Measurements from ENCODE around the gene DNAH6.

DNA sequence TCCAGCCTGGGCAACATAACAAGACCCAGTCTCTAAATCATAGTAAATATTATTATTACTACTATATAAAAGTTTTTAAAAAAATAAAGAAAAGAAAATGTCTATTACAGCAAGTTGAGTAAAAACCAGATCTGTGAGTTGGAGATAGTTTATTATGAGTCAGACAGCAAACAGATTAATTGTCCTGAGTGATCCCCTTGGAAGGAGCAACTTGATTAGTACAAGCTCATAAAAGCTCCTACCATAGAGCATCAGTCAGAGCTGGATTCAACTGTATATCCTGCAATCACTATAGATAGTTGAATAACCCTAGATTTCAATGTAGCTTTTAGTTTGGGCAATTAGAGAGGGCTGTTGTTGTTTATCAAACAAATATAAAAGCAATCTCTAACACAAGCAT, 280.5 kb downstream of the DNAH6 start:
- TF ChIP-seq POLR2A (IDR thresholded peaks at IDR 0.05): no peak
- TF ChIP-seq, protein P1, sequence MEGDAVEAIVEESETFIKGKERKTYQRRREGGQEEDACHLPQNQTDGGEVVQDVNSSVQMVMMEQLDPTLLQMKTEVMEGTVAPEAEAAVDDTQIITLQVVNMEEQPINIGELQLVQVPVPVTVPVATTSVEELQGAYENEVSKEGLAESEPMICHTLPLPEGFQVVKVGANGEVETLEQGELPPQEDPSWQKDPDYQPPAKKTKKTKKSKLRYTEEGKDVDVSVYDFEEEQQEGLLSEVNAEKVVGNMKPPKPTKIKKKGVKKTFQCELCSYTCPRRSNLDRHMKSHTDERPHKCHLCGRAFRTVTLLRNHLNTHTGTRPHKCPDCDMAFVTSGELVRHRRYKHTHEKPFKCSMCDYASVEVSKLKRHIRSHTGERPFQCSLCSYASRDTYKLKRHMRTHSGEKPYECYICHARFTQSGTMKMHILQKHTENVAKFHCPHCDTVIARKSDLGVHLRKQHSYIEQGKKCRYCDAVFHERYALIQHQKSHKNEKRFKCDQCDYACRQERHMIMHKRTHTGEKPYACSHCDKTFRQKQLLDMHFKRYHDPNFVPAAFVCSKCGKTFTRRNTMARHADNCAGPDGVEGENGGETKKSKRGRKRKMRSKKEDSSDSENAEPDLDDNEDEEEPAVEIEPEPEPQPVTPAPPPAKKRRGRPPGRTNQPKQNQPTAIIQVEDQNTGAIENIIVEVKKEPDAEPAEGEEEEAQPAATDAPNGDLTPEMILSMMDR (IDR thresholded peaks at IDR 0.05): no peak
- TF ChIP-seq POLR2AphosphoS5 (IDR thresholded peaks at IDR 0.05): no peak

Data from gastroesophageal sphincter (tissue), 3 donors.